GM12892 (cell line): ENCODE data around the gene ABT1.

Experiments
- POLR2A ChIP-seq: IDR thresholded peaks from 2 replicates; pipeline ENCODE4 v1.6.1; 2011; ENCODE audit warnings: low read depth, low read length, control low read depth
- POLR2AphosphoS5 ChIP-seq: IDR thresholded peaks from 2 replicates; pipeline ENCODE4 v1.6.1; 2011; ENCODE audit warnings: low read depth, low read length, control low read depth

DNA sequence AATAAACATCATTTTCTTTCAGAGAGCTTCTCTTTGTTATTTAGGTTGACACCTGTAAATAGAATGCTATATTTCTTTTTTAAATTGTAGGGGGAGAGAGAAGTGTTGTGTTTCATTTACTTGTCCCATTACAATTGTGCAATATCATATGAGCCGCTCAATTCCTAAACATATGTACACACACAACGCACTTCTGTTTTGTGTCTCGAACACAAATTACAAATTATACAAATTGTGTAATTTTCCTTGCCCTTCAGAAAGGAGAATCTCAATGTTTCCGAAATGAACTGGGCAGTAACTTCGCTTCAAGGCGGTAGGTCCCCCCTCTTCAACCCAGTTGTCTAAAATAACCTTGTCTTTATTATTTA lies 2.6 kb upstream of the ABT1 start:
- TF ChIP-seq POLR2A, result no peak
- no peak for TF ChIP-seq POLR2AphosphoS5
